Endothelial cell of umbilical vein (primary cell): ENCODE measurements around the gene ADM2. TPM values are rescaled to one million over a fixed set of nuclear protein-coding genes. Genes with fewer than 3 reads are reported as not detected.

ENCODE experiments used
- BruUV-seq: library from RNA; stranded (reverse); fragments of 400-500 nt; replicated peaks from 2 replicates; lab custom pipeline; 2021; lab: Mats Ljungman, UMichigan
- CTCF ChIA-PET: fragments of 300-600, 350-600 bp; sonication (Branson Sonifier 250); formaldehyde crosslinking; loops from one replicate; lab custom pipeline; 2021; ENCODE audit warnings: antibody characterized with exemption, inconsistent platforms; lab: Charles Lee
- POLR2A ChIA-PET: fragments of 300-600, 350-600 bp; sonication (Branson Sonifier 250); formaldehyde crosslinking; loops from one replicate; lab custom pipeline; 2021; ENCODE audit warnings: antibody characterized with exemption, inconsistent platforms; lab: Charles Lee
- DNase-seq: peaks from one replicate; pipeline ENCODE4 v3.0.0-alpha.2; 2011; ENCODE audit warnings: low read depth, low spot score
- FAIRE-seq: peaks from 2 replicates; lab custom pipeline; 2011; peaks lifted over from hg19 to GRCh38; lab: Jason Lieb, UNC
- H2AFZ ChIP-seq: 2 replicates; pipeline ENCODE4 v1.6.0; 2012; ENCODE audit warnings: low read depth, low read length, control low read depth, inconsistent platforms
- H3K27ac ChIP-seq: 2 replicates; pipeline ENCODE4 v1.5.1; 2011; ENCODE audit warnings: low read depth, mild to moderate bottlenecking, control low read depth, low read length, moderate library complexity; ENCODE audit not compliant: insufficient read depth
- H3K27me3 ChIP-seq, 2 experiments: 2 replicates each; pipeline versions ENCODE4 v1.6.0 to v1.6.1; 2011; ENCODE audit warnings: low read length in 2 of 2, mixed read lengths in 1 of 2; ENCODE audit not compliant: control insufficient read depth in 2 of 2, insufficient read depth in 2 of 2
- H3K36me3 ChIP-seq, 2 experiments: 2 replicates in 1 of 2; 3 replicates in 1 of 2; pipeline ENCODE4 v1.5.1; 2011; ENCODE audit warnings: low read length in 2 of 2, mild to moderate bottlenecking in 1 of 2, moderate library complexity in 1 of 2; ENCODE audit not compliant: control insufficient read depth in 2 of 2, insufficient read depth in 2 of 2; ENCODE audit errors: extremely low read depth in 1 of 2
- H3K4me1 ChIP-seq: 3 replicates; pipeline ENCODE4 v1.5.1; 2011; ENCODE audit warnings: mild to moderate bottlenecking, low read length; ENCODE audit not compliant: control insufficient read depth, insufficient read depth; ENCODE audit errors: extremely low read depth
- H3K4me2 ChIP-seq: 2 replicates; pipeline ENCODE4 v1.6.1; 2011; ENCODE audit warnings: low read length, control low read depth, mixed read lengths; ENCODE audit not compliant: insufficient read depth
- H3K4me3 ChIP-seq, 3 experiments: fragments of 200-600 bp in 1 of 3; sonication (generic), shearing (Covaris generic) in 1 of 3; replicated peaks in 1 of 3; 2 replicates each; pipeline ENCODE4 v1.5.1; 2011 to 2016; ENCODE audit warnings: control low read depth in 3 of 3, low read length in 3 of 3, mild to moderate bottlenecking in 2 of 3, inconsistent platforms in 1 of 3, low read depth in 1 of 3, moderate library complexity in 1 of 3; ENCODE audit not compliant: insufficient read depth in 1 of 3
- H3K79me2 ChIP-seq: 2 replicates; pipeline ENCODE4 v1.6.0; 2012; ENCODE audit warnings: low read length, inconsistent platforms; ENCODE audit not compliant: control insufficient read depth, insufficient read depth
- H3K9ac ChIP-seq: replicated peaks from 2 replicates; pipeline ENCODE3; 2011; ENCODE audit warnings: low read length, control low read depth; ENCODE audit not compliant: insufficient read depth; ENCODE audit errors: extremely low read depth
- H3K9me1 ChIP-seq: replicated peaks from 3 replicates; pipeline ENCODE4 v1.6.0; 2011; ENCODE audit warnings: mild to moderate bottlenecking, low read length; ENCODE audit not compliant: control insufficient read depth, insufficient read depth; ENCODE audit errors: extremely low read depth
- H3K9me3 ChIP-seq: replicated peaks from 2 replicates; pipeline ENCODE4 v1.5.1; 2012; ENCODE audit warnings: low read length, inconsistent platforms; ENCODE audit not compliant: control insufficient read depth, insufficient read depth
- H4K20me1 ChIP-seq: replicated peaks from 2 replicates; pipeline ENCODE3; 2011; ENCODE audit warnings: mild to moderate bottlenecking, low read length; ENCODE audit not compliant: control insufficient read depth, insufficient read depth; ENCODE audit errors: extremely low read depth
- EZH2 ChIP-seq: IDR thresholded peaks from 2 replicates; pipeline ENCODE4 v1.6.1; 2012; ENCODE audit warnings: borderline replicate concordance, low read depth, mild to moderate bottlenecking, moderate library complexity, low read length, inconsistent platforms; ENCODE audit not compliant: severe bottlenecking
- FOS ChIP-seq: IDR thresholded peaks from 2 replicates; pipeline ENCODE4 v1.6.1; 2011; ENCODE audit warnings: mild to moderate bottlenecking, low read length, moderate library complexity, borderline replicate concordance; ENCODE audit not compliant: insufficient read depth
- GATA2 ChIP-seq: IDR thresholded peaks from 2 replicates; pipeline ENCODE4 v1.7.0; 2011; ENCODE audit warnings: low read depth, mild to moderate bottlenecking, moderate library complexity, mixed read lengths, low read length; ENCODE audit not compliant: insufficient read length, insufficient read depth
- POLR2A ChIP-seq: IDR thresholded peaks from 2 replicates; pipeline ENCODE4 v1.6.1; 2012; ENCODE audit warnings: low read depth, mild to moderate bottlenecking, control low read depth, low read length
- dilution Hi-C: fragments of 300-500 bp; cut with MboI; formaldehyde crosslinking; loops from one replicate; pipeline ENCODE4 v1.15.0; 2019; ENCODE audit warnings: low sequenced_read_pairs; ENCODE audit not compliant: extremely low pct_ligation_motif_present
- intact Hi-C: fragments of 100-400 bp; cut with micrococcal nuclease; formaldehyde crosslinking; loops from one replicate; pipeline ENCODE4 v1.10.0; 2022
- polyA plus RNA-seq, 4 experiments: library from polyadenylated mRNA; depleted of rRNA in 3 of 4; stranded (reverse) in 3 of 4; unstranded in 1 of 4; fragments of >200 nt; gene quantifications; 2 replicates each; pipeline versions ENCODE4 v1.2.1 to v1.2.3, GENCODE V29; 2011 to 2012; ENCODE audit warnings: missing spikeins in 1 of 4
- total RNA-seq: library from RNA; stranded (reverse); gene quantifications from 2 replicates; pipeline ENCODE4 v1.2.3, GENCODE V29; 2021
- TF ChIP-seq, protein P1 (sequence below), 2 donors: IDR thresholded peaks; 1 replicate in 1 of 2; 2 replicates in 1 of 2; pipeline ENCODE4 v1.5.1; 2011; ENCODE audit warnings: low read length in 2 of 2, mild to moderate bottlenecking in 2 of 2, moderate library complexity in 2 of 2, control low read depth in 1 of 2, inconsistent platforms in 1 of 2, low read depth in 1 of 2; ENCODE audit not compliant: insufficient read depth in 1 of 2; ENCODE audit errors: extremely low read depth in 1 of 2
- TF ChIP-seq, protein P2 (sequence below): IDR thresholded peaks from 2 replicates; pipeline ENCODE4 v1.6.1; 2011; ENCODE audit not compliant: insufficient read depth, insufficient read length

The ADM2 gene
- total and polyA plus RNA-seq, 2 donors (not counting 3 experiments of a cell fraction or from before 2014, with no cell fraction given) = 0.28 to 1.5 TPM

DNA sequence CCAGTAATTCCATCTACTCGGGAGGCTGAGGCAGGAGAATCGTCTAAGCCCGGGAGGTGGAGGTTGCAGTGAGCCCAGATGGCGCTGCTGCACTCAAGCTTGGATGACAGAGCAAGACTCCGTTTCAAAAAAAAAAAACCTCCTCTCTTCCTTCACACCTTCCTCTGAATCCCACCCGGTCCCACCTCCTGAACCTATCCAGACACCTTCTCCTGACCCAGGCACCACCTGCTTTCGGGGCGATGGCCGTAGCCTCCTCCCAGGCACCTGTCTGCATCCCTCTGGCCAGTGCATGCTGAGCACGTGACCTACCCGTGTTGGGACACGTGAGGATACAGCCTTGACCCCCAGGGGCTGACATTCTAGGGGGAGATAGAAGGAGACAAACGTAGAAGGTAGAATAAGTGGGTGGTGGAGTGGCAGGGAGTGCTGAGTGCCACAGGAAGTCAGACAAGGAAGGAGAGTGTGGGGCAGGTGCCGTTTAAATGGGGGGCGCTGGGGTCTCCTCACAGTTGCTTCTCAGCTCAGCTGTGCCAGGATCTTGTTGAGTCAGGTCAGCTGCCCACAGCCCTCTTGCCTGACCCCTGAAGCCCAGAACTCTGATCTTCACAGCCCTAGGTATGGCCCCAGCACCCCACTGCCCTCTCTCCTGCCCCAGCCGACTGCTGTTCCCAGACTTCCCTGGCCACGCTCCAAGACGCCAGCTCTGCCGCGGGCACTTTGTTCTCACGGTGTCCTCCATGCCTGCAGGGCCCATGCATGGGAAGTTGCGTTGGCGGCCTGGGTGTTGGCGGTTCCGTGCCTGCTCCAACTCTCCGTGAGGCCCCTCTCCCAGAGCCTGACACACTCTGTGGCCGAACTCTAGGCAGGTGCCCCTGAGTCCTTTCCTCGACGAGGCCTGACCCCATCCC lies 4.1 kb downstream of the ADM2 start:
- dilution Hi-C loops = no loop called here
- Histone ChIP-seq H3K27me3 (peaks cover under 1 to 14% of the 10 kb centered on the region in 2 experiments), H3K4me1 (no peaks in the 10 kb centered on the region), H3K9me1 (no peaks in the 10 kb centered on the region), H3K79me2 (no peaks in the 10 kb centered on the region), H3K36me3 (no peaks in the 10 kb centered on the region), H4K20me1 (no peaks in the 10 kb centered on the region), H3K4me2 (no peak overlapping the region), H3K4me3 (no peak overlapping the region), H3K9me3 (no peaks in the 10 kb centered on the region), H2AFZ (no peak overlapping the region), H3K27ac (no peak overlapping the region), H3K9ac (no peak overlapping the region)
- ChIA-PET POLR2A (no interaction called here), CTCF (interaction anchor here (0.7 to 2.6 kb wide), 3 partner anchors 12 to 245 kb away, joined by 3 to 17 read pairs (median 4); no protein-coding TSS in a partner anchor)
- no peak for TF ChIP-seq FOS
- TF ChIP-seq, protein P1, sequence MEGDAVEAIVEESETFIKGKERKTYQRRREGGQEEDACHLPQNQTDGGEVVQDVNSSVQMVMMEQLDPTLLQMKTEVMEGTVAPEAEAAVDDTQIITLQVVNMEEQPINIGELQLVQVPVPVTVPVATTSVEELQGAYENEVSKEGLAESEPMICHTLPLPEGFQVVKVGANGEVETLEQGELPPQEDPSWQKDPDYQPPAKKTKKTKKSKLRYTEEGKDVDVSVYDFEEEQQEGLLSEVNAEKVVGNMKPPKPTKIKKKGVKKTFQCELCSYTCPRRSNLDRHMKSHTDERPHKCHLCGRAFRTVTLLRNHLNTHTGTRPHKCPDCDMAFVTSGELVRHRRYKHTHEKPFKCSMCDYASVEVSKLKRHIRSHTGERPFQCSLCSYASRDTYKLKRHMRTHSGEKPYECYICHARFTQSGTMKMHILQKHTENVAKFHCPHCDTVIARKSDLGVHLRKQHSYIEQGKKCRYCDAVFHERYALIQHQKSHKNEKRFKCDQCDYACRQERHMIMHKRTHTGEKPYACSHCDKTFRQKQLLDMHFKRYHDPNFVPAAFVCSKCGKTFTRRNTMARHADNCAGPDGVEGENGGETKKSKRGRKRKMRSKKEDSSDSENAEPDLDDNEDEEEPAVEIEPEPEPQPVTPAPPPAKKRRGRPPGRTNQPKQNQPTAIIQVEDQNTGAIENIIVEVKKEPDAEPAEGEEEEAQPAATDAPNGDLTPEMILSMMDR (IDR thresholded peaks at IDR 0.05; ENCODE audit: extremely low read depth in 1 of 2, insufficient read depth in 1 of 2, low read depth in 1 of 2, low read length in 2 of 2) = no peak
- TF ChIP-seq, protein P2, sequence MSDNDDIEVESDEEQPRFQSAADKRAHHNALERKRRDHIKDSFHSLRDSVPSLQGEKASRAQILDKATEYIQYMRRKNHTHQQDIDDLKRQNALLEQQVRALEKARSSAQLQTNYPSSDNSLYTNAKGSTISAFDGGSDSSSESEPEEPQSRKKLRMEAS = no peak
- no peak for TF ChIP-seq POLR2A
- TF ChIP-seq EZH2 = no peak
- no peak for TF ChIP-seq GATA2
- no TSS peak for BruUV-seq
- DNase-seq (no peak), FAIRE-seq (no peak)
- intact Hi-C loops = no loop called here
